ENCODE results near the gene SOD3. TPM values are rescaled to one million over a fixed set of nuclear protein-coding genes. Genes with fewer than 3 reads are reported as not detected.

Gene SOD3
- total RNA-seq, 3 donors from 2014 or later (not counting 1 experiment from before 2014, with no cell fraction given): not detected

- Mint-ChIP-seq H3K27me3 (ENCODE audit: low read depth in 2 of 2) (peaks cover under 1 to 6% of the 10 kb centered on the region in 2 donors), H3K36me3 (no peaks in the 10 kb centered on the region), H3K4me1 (peaks cover 0 to 4% of the 10 kb centered on the region in 2 donors), H3K27ac (no peak overlapping the region), H3K9me3 (peaks cover under 1 to 3% of the 10 kb centered on the region in 2 donors), H3K4me3 (no peak overlapping the region)
- ATAC-seq: no peak
- Histone ChIP-seq H3K27me3 (ENCODE audit: control insufficient read depth, insufficient read depth, low read length) (no peaks in the 10 kb centered on the region), H3K27ac (ENCODE audit: low read length) (no peak overlapping the region), H3K36me3 (ENCODE audit: control insufficient read depth, insufficient read depth, low read length) (no peaks in the 10 kb centered on the region), H3K9me3 (ENCODE audit: control insufficient read depth, insufficient read depth, low read length) (no peaks in the 10 kb centered on the region), H3K4me3 (ENCODE audit: low read length) (no peak overlapping the region), H3K4me1 (ENCODE audit: control insufficient read depth, insufficient read depth, low read length) (no peaks in the 10 kb centered on the region)
- DNase-seq: no peak
- WGBS (ENCODE audit: insufficient coverage): 91% methylated on average over 5 of the region's 6 CpGs
- TF ChIP-seq CTCF (IDR thresholded peaks at IDR 0.05): no peak
- intact Hi-C loops (cut with micrococcal nuclease): no loop called here
These were observed 13.6 kb downstream of the SOD3 start for GRCh38 chr4:24808955-24809354.

DNA sequence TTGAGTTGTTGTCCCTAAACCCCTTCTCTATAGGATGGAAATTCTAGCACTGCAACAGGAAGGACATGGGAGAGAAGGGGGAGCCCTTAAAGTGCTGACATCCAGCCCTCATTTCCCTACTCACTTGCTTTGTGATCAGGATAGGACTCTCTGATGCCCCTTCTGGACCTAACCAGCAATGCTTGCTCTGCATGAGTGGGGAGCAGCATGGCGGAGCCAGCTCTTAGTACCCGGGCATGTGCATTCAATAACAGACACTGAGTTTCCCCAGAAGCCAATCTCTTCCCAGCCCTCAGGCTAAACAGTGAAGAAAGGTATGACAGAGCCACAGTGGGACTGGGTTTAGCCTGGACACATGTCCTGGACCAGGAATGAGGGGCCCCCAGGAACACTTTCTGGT is 14.0 kb downstream of the SOD3 start:
- H3K9me3 ChIP-seq (ENCODE audit: control insufficient read depth, insufficient read depth, low read length): no peaks in the 10 kb centered on the region
- no peaks in the 10 kb centered on the region for H3K27me3 ChIP-seq (ENCODE audit: control insufficient read depth, insufficient read depth, low read length)
- intact Hi-C loops (cut with micrococcal nuclease): no loop called here

GRCh38 chr4:24809815-24810405 is 14.5 kb downstream of the SOD3 start:
- no peak for DNase-seq
- Histone ChIP-seq H3K4me1 (ENCODE audit: control insufficient read depth, insufficient read depth, low read length) (no peaks in the 10 kb centered on the region), H3K27me3 (ENCODE audit: control insufficient read depth, insufficient read depth, low read length) (no peaks in the 10 kb centered on the region), H3K27ac (ENCODE audit: low read length) (no peak overlapping the region), H3K9me3 (ENCODE audit: control insufficient read depth, insufficient read depth, low read length) (no peaks in the 10 kb centered on the region), H3K4me3 (ENCODE audit: low read length) (no peak overlapping the region), H3K36me3 (ENCODE audit: control insufficient read depth, insufficient read depth, low read length) (no peaks in the 10 kb centered on the region)
- Mint-ChIP-seq H3K36me3 (no peaks in the 10 kb centered on the region), H3K27me3 (ENCODE audit: low read depth in 2 of 2) (peaks cover 0 to 3% of the 10 kb centered on the region in 2 donors), H3K27ac (no peak overlapping the region), H3K4me3 (no peak overlapping the region), H3K4me1 (peaks cover 0 to 3% of the 10 kb centered on the region in 2 donors), H3K9me3 (peaks cover 2 to 3% of the 10 kb centered on the region in 2 donors)
- intact Hi-C loops (cut with micrococcal nuclease): no loop called here
- 89% methylated on average over 6 of the region's 6 CpGs for WGBS (ENCODE audit: insufficient coverage)
- TF ChIP-seq CTCF (IDR thresholded peaks at IDR 0.05): no peak
- no peak for ATAC-seq

More for the DNA sequence above, 14.0 kb downstream of the SOD3 start:
- no peak for ATAC-seq
- Mint-ChIP-seq H3K36me3 (no peaks in the 10 kb centered on the region), H3K27ac (no peak overlapping the region), H3K9me3 (peaks cover 0 to 3% of the 10 kb centered on the region in 2 donors), H3K4me3 (no peak overlapping the region), H3K4me1 (peaks cover 0 to 4% of the 10 kb centered on the region in 2 donors), H3K27me3 (ENCODE audit: low read depth in 2 of 2) (peaks cover 0 to 6% of the 10 kb centered on the region in 2 donors)
- H3K4me1 ChIP-seq (ENCODE audit: control insufficient read depth, insufficient read depth, low read length): no peaks in the 10 kb centered on the region
- DNase-seq: no peak
- H3K27ac ChIP-seq (ENCODE audit: low read length): no peak overlapping the region
- WGBS (ENCODE audit: insufficient coverage): 92% methylated on average over 2 of the region's 2 CpGs
- TF ChIP-seq CTCF (IDR thresholded peaks at IDR 0.05): no peak
- no peak overlapping the region for H3K4me3 ChIP-seq (ENCODE audit: low read length)
- no peaks in the 10 kb centered on the region for H3K36me3 ChIP-seq (ENCODE audit: control insufficient read depth, insufficient read depth, low read length)

Measured in natural killer cell (primary cell).